A673 (cell line): ENCODE data around the gene CHRNB4.

ENCODE experiments used
- CTCF ChIP-seq: fragments of 300-800, 200-600 bp; sonication (generic); conservative IDR thresholded peaks from 2 replicates; pipeline ENCODE4 v1.5.1; 2017; ENCODE audit warnings: low read depth, mild to moderate bottlenecking, antibody characterized with exemption, low read length, moderate library complexity, mixed read lengths
- EZH2 ChIP-seq: fragments of 200-600 bp; sonication (generic); IDR thresholded peaks from 2 replicates; pipeline ENCODE4 v1.6.1; 2017; ENCODE audit warnings: borderline replicate concordance, low read depth, mild to moderate bottlenecking, mixed read lengths, antibody characterized with exemption, low read length; ENCODE audit not compliant: poor library complexity, severe bottlenecking

GRCh38 chr15:78624651-78625590 is 16.1 kb downstream of the CHRNB4 start:
- TF ChIP-seq CTCF (no peak), EZH2 (no peak)
